GM12891 (cell line): ENCODE measurements around the gene GTPBP3.

Source experiments
- PAX5 ChIP-seq: IDR thresholded peaks from 2 replicates; pipeline ENCODE4 v1.6.1; 2011; ENCODE audit warnings: low read length, moderate library complexity, mild to moderate bottlenecking; ENCODE audit not compliant: insufficient read depth, severe bottlenecking
- POLR2A ChIP-seq: IDR thresholded peaks from 2 replicates; pipeline ENCODE4 v1.6.1; 2011; ENCODE audit warnings: low read depth, low read length, control low read depth
- POLR2AphosphoS5 ChIP-seq: IDR thresholded peaks from 2 replicates; pipeline ENCODE4 v1.6.1; 2011; ENCODE audit warnings: low read depth, low read length, control low read depth
- POU2F2 ChIP-seq: IDR thresholded peaks from 2 replicates; pipeline ENCODE4 v1.6.1; 2011; ENCODE audit warnings: low read depth, mild to moderate bottlenecking, control low read depth, low read length, moderate library complexity
- SPI1 ChIP-seq: IDR thresholded peaks from 2 replicates; pipeline ENCODE4 v1.6.1; 2011; ENCODE audit warnings: low read depth, low read length, control low read depth
- TAF1 ChIP-seq: IDR thresholded peaks from 2 replicates; pipeline ENCODE4 v1.6.1; 2011; ENCODE audit warnings: low read depth, low read length, control low read depth

DNA sequence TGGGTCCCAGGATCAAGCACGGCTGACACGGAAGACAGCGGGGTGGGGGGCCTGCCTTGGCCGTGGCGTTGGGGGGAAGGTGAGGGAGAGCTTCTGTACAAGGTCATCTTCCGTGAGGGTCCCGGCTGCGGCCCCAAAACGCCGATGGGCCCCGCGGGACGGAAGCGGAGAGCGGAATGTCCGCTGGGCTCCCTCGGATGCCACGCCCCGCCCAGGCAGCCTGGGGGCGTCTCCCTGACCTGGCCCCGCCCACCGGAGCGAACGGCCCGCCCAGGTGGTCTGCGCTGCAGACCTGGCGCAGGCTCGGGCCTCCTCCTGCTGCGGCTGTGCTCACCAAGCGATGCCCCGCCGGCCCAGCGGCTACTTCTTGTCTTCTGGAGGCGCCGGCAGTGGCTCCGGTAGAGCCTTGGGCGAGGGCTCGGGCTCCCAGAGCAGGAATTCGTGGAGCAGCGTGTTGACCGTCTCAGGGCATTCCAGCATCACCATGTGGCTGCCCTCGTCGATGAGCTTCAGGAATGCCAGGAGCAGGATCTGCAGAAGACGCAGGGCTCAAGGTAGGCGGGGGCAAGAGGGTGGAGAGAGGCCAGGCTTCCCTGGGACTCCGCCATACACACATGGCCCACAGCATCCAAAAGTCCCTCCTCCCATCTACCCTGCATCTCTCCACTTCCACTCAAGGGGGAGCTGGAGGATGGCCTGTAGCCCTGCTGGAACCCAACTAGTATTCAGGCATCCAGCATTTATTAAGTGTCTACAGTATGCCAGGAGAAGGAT, 44.9 kb upstream of the GTPBP3 start:
- TF ChIP-seq POLR2A (no peak), POLR2AphosphoS5 (no peak), TAF1 (no peak), SPI1 (no peak), POU2F2 (peak; percentile 54; the same call in 1 of the 2 replicates), PAX5 (no peak)
